ENCODE results near the gene MMP20. TPM values are rescaled to one million over a fixed set of nuclear protein-coding genes. Genes with fewer than 3 reads are reported as not detected.

MMP20 gene
- total and polyA plus RNA-seq, 2 experiments from 2014 or later = not detected

DNA sequence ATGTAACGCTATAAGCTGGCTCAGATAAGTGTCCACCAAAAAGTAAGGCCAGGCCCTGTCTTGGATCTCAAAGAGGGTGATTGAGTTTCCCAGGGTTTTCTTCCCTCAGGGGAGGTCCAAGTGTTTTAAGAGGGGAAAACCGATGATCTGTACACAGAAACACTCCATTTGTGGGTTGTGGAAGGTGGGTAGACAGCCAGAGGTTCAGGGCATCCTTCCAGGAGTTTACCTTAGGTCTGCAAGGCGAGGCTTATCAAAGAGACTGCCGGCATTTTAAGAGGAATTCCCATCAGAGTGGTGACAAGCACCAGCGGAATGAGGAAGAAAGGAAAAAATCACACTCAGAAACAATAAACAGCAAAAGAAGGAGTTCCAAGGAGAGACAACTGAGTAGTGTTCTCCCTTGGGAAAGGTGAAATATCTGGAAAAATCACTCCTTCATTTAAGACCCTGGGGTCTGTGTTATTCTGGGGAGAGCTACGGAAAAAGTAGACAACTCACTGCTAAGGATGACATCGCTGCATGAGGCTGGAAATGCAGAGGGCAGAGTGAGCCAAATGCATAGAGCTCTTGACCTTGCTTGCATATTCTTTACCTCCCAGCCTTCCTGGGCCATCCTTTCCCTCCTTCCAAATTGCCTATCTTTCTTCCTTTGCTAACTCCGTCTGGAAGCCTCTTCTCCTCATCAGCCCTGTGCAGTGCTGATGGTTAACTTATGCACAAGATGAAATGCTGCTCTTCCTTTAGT lies 72.5 kb downstream of the MMP20 start:
- Histone ChIP-seq H2AFZ (no peak overlapping the region), H3K9me3 (ENCODE audit: low read depth) (no peaks in the 10 kb centered on the region), H3K79me2 (ENCODE audit: insufficient read depth) (no peaks in the 10 kb centered on the region), H3F3A (ENCODE audit: insufficient read depth) (no peaks in the 10 kb centered on the region), H3K36me3 (ENCODE audit: low read depth) (no peaks in the 10 kb centered on the region), H4K20me1 (ENCODE audit: insufficient read depth) (no peaks in the 10 kb centered on the region), H3K9ac (no peak overlapping the region), H3K4me2 (ENCODE audit: unreplicated experiment) (no peak overlapping the region), H3K27me3 (replicated peaks; ENCODE audit: insufficient read depth) (no peaks in the 10 kb centered on the region), H3K4me1 (ENCODE audit: insufficient read depth) (no peaks in the 10 kb centered on the region), H3K4me3 (no peak overlapping the region), H3K27ac (no peak overlapping the region), H3K9me2 (ENCODE audit: insufficient read depth) (no peaks in the 10 kb centered on the region)
- in situ Hi-C loops (cut with MboI) = no loop called here
- no peak for DNase-seq
- WGBS, 2 experiments (ENCODE audit: low coverage in 1 of 2, low lambda C conversion rate in 2 of 2, missing lambda C conversion rate in 2 of 2) = 70 to 76% methylated on average over 8 of the region's 8 CpGs
- TF ChIP-seq EZH2 (IDR thresholded peaks at IDR 0.05; ENCODE audit: insufficient read depth, poor library complexity, severe bottlenecking) = no peak
- TF ChIP-seq EZH2phosphoT487 (IDR thresholded peaks at IDR 0.05; ENCODE audit: insufficient read depth, low read depth) = no peak

DNA sequence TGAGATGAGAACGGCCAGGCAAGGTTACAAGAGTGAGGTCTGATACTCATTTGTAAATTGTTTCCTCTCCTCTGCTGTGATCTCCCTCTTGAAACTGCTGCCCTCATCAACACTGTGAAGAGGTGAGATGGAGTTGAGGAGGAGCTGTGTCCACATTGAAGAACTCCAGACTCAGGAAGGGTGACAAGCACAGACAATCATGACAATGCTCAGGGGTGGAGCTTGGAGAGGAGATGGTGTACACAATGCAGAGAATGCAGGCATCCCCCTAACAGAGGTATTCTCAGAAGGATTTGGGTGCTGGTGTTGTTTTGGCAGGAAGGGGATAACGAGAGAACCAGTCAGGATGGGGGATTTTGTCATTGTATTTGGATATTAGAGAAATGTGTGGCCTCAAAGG lies 73.1 kb downstream of the MMP20 start:
- Histone ChIP-seq H3K4me3 (no peak overlapping the region), H3F3A (ENCODE audit: insufficient read depth) (no peaks in the 10 kb centered on the region), H3K9me3 (ENCODE audit: low read depth) (no peaks in the 10 kb centered on the region), H3K79me2 (ENCODE audit: insufficient read depth) (no peaks in the 10 kb centered on the region), H3K9me2 (ENCODE audit: insufficient read depth) (no peaks in the 10 kb centered on the region), H4K20me1 (ENCODE audit: insufficient read depth) (no peaks in the 10 kb centered on the region), H3K9ac (no peak overlapping the region), H2AFZ (no peak overlapping the region), H3K27me3 (replicated peaks; ENCODE audit: insufficient read depth) (no peaks in the 10 kb centered on the region), H3K4me2 (ENCODE audit: unreplicated experiment) (no peak overlapping the region), H3K4me1 (ENCODE audit: insufficient read depth) (no peaks in the 10 kb centered on the region), H3K36me3 (ENCODE audit: low read depth) (no peaks in the 10 kb centered on the region), H3K27ac (no peak overlapping the region)
- TF ChIP-seq EZH2 (IDR thresholded peaks at IDR 0.05; ENCODE audit: insufficient read depth, poor library complexity, severe bottlenecking) (no peak), EZH2phosphoT487 (IDR thresholded peaks at IDR 0.05; ENCODE audit: insufficient read depth, low read depth) (no peak)
- DNase-seq = no peak
- in situ Hi-C loops (cut with MboI) = no loop called here
- 93 to 98% methylated on average over 2 of the region's 2 CpGs for WGBS, 2 experiments (ENCODE audit: low coverage in 1 of 2, low lambda C conversion rate in 2 of 2, missing lambda C conversion rate in 2 of 2)

DNA sequence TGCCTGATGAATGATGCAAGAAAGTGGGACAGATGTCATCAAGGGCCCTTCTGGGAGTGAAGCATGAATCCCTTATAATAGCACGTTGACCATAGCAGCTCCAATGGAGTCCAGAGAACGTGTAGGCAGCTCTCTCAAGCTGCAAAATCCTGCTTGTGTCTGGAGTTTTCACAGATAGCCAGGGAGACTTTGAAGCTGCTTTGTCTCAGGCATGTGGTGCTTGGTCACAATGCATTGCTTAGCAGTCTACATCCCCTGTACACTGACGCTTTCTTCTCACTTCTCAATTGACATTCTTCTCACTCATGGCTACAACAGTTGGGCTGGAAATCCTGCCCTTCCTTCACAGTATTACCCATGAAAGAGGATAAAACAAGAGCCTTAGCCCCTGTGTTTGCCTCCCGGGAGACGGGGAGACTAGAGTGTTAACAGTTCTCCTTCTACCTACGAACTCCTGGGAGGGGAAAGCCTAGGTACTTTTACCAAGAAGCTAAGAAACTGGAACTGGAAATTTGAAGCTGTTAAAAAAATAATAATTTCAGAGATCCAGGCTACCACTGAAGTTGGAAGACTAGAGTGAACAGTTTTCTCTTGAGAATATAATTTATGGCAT lies 73.9 kb downstream of the MMP20 start:
- Histone ChIP-seq H3K9me2 (ENCODE audit: insufficient read depth) (no peaks in the 10 kb centered on the region), H3K4me2 (ENCODE audit: unreplicated experiment) (no peak overlapping the region), H2AFZ (no peak overlapping the region), H3K4me3 (no peak overlapping the region), H4K20me1 (ENCODE audit: insufficient read depth) (no peaks in the 10 kb centered on the region), H3K27me3 (replicated peaks; ENCODE audit: insufficient read depth) (no peaks in the 10 kb centered on the region), H3F3A (ENCODE audit: insufficient read depth) (no peaks in the 10 kb centered on the region), H3K4me1 (ENCODE audit: insufficient read depth) (no peaks in the 10 kb centered on the region), H3K27ac (no peak overlapping the region), H3K9ac (no peak overlapping the region), H3K79me2 (ENCODE audit: insufficient read depth) (no peaks in the 10 kb centered on the region), H3K36me3 (ENCODE audit: low read depth) (no peaks in the 10 kb centered on the region), H3K9me3 (ENCODE audit: low read depth) (no peaks in the 10 kb centered on the region)
- TF ChIP-seq EZH2 (IDR thresholded peaks at IDR 0.05; ENCODE audit: insufficient read depth, poor library complexity, severe bottlenecking) (no peak), EZH2phosphoT487 (IDR thresholded peaks at IDR 0.05; ENCODE audit: insufficient read depth, low read depth) (no peak)
- in situ Hi-C loops (cut with MboI) = no loop called here
- DNase-seq = no peak
- 46 to 50% methylated on average over 6 of the region's 6 CpGs for WGBS, 2 experiments (ENCODE audit: low coverage in 1 of 2, low lambda C conversion rate in 2 of 2, missing lambda C conversion rate in 2 of 2)

DNA sequence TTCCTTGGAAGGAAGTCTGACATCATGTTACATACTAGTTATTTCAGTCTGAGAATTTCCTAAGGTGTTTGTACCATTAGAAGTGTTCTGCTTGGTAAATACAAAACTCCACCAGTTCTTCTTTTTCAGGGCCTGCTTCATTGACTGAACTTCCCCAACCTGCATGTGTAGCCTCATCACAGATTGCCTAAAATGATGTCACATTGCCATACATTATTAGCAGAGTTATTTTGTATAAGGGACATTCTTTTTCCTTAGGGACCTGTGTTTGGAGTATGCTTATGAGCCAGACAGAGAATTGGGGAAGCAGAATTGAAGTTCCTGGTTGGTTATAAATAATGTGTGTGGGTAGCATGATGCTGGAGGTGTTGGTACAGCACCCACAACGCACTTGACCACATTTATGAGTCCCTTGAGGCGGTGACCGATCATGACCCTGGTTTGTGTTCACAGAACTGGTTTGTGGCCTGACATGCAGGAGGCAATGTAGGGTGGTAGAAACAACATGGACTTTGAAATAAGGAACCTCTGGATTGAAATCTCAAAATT lies 78.1 kb downstream of the MMP20 start:
- no peak for TF ChIP-seq EZH2 (IDR thresholded peaks at IDR 0.05; ENCODE audit: insufficient read depth, poor library complexity, severe bottlenecking)
- WGBS, 2 experiments (ENCODE audit: low coverage in 1 of 2, low lambda C conversion rate in 2 of 2, missing lambda C conversion rate in 2 of 2) = 84 to 92% methylated on average over 3 of the region's 3 CpGs

More for the DNA sequence above, 78.1 kb downstream of the MMP20 start:
- in situ Hi-C loops (cut with MboI) = no loop called here
- no peak overlapping the region for H3K27ac ChIP-seq
- DNase-seq = no peak
- H2AFZ ChIP-seq = no peak overlapping the region
- H3K9me2 ChIP-seq (ENCODE audit: insufficient read depth) = no peaks in the 10 kb centered on the region
- no peak overlapping the region for H3K4me2 ChIP-seq (ENCODE audit: unreplicated experiment)
- no peaks in the 10 kb centered on the region for H3F3A ChIP-seq (ENCODE audit: insufficient read depth)
- no peaks in the 10 kb centered on the region for H3K9me3 ChIP-seq (ENCODE audit: low read depth)
- no peaks in the 10 kb centered on the region for H3K4me1 ChIP-seq (ENCODE audit: insufficient read depth)
- no peaks in the 10 kb centered on the region for H3K79me2 ChIP-seq (ENCODE audit: insufficient read depth)
- H3K4me3 ChIP-seq = no peak overlapping the region
- no peak overlapping the region for H3K9ac ChIP-seq
- no peaks in the 10 kb centered on the region for H3K36me3 ChIP-seq (ENCODE audit: low read depth)
- no peaks in the 10 kb centered on the region for H4K20me1 ChIP-seq (ENCODE audit: insufficient read depth)
- peaks cover 3% of the 10 kb centered on the region; the same call in 1 of the 2 replicates for H3K27me3 ChIP-seq (replicated peaks; ENCODE audit: insufficient read depth)
